ENCODE results near the gene JAK1. TPM values are rescaled to one million over a fixed set of nuclear protein-coding genes. Genes with fewer than 3 reads are reported as not detected.

Gene JAK1
- total RNA-seq, 1 donor from 2014 or later = 80.7 TPM

DNA sequence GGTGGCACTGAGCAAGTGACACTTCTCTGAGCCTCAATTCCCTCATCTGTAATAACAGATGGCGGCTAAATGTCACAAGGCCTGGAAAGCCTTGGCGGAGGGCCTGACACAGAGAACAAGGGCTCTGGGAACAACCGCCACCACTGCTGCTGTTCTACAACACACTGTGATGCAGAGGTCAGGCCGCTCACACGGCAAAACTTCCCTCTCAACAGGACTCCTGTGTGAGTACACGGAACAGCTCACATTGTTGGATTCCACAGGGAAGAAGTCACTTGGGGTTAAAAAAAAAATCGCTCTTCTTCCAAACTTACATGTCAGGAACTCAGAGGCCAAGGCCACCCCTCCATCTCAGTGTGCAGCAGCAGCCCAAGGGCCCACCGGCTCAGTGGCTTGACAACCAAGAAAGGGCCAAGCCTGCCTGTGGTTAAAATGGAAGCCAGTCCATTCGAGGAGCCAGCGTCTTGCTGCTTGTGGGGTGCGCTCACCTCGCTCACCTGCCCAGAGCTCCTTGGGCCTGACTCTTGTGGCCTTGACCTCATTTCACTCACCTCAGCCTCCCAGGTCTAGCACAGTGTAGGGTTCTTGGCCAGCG lies 120.4 kb downstream of the JAK1 start:
- no peak for TF ChIP-seq EZH2 (IDR thresholded peaks at IDR 0.05; ENCODE audit: insufficient read depth, low read length)
- TF ChIP-seq, protein P1, sequence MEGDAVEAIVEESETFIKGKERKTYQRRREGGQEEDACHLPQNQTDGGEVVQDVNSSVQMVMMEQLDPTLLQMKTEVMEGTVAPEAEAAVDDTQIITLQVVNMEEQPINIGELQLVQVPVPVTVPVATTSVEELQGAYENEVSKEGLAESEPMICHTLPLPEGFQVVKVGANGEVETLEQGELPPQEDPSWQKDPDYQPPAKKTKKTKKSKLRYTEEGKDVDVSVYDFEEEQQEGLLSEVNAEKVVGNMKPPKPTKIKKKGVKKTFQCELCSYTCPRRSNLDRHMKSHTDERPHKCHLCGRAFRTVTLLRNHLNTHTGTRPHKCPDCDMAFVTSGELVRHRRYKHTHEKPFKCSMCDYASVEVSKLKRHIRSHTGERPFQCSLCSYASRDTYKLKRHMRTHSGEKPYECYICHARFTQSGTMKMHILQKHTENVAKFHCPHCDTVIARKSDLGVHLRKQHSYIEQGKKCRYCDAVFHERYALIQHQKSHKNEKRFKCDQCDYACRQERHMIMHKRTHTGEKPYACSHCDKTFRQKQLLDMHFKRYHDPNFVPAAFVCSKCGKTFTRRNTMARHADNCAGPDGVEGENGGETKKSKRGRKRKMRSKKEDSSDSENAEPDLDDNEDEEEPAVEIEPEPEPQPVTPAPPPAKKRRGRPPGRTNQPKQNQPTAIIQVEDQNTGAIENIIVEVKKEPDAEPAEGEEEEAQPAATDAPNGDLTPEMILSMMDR (IDR thresholded peaks at IDR 0.05; ENCODE audit: insufficient read depth, low read depth, low read length) = no peak
- H3K4me2 ChIP-seq (ENCODE audit: low read length) = no peak overlapping the region
- Mint-ChIP-seq H3K27me3 (ENCODE audit: low read depth, unreplicated experiment) (no peaks in the 10 kb centered on the region), H3K36me3 (ENCODE audit: low read depth, unreplicated experiment) (peaks cover 45% of the 10 kb centered on the region), H3K27ac (ENCODE audit: unreplicated experiment) (no peak overlapping the region), H3K9me3 (ENCODE audit: unreplicated experiment) (no peaks in the 10 kb centered on the region), H3K4me3 (ENCODE audit: unreplicated experiment) (no peak overlapping the region), H3K4me1 (ENCODE audit: low read depth, unreplicated experiment) (no peaks in the 10 kb centered on the region)
- no peaks in the 10 kb centered on the region for H3K27me3 ChIP-seq (ENCODE audit: insufficient read depth, low read length)
- H3K27ac ChIP-seq (ENCODE audit: low read depth, low read length) = peak overlapping the region; percentile 19
- peaks cover 18% of the 10 kb centered on the region for H3K36me3 ChIP-seq (ENCODE audit: insufficient read depth, low read length)
- no peak overlapping the region for H3K4me3 ChIP-seq (ENCODE audit: insufficient read depth, low read depth, low read length)
- H3K4me1 ChIP-seq (ENCODE audit: insufficient read depth, low read length) = no peaks in the 10 kb centered on the region
- no peak for FAIRE-seq
- no peaks in the 10 kb centered on the region for H4K20me1 ChIP-seq (ENCODE audit: insufficient read depth, low read length)
- DNase-seq (ENCODE audit: low read depth) = no peak
- no peaks in the 10 kb centered on the region for H3K79me2 ChIP-seq (ENCODE audit: insufficient read depth, low read length)
- H3K9me3 ChIP-seq (ENCODE audit: insufficient read depth, low read depth, low read length) = no peaks in the 10 kb centered on the region
- no peak overlapping the region for H2AFZ ChIP-seq (ENCODE audit: low read depth, low read length)
- H3K9ac ChIP-seq (ENCODE audit: low read length) = no peak overlapping the region

DNA sequence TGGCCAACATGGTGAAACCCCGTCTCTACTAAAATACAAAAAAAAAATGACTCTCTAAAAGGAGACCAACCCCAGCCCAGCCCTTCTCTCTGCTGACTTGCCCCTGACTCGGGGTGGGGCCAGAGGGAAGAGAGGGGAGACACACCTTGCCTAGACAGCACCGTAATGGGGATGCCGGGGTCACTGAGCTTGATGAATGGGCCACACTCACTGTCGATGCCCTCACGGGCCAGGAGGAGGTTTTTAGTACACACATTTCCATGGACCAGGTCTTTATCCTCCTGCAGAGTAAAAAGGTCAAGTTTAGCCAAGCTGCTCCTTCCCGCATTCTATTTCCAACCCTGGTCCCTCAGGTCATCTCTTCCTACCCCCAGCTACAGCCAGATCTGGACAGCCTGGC lies 121.7 kb downstream of the JAK1 start:
- FAIRE-seq = no peak

DNA sequence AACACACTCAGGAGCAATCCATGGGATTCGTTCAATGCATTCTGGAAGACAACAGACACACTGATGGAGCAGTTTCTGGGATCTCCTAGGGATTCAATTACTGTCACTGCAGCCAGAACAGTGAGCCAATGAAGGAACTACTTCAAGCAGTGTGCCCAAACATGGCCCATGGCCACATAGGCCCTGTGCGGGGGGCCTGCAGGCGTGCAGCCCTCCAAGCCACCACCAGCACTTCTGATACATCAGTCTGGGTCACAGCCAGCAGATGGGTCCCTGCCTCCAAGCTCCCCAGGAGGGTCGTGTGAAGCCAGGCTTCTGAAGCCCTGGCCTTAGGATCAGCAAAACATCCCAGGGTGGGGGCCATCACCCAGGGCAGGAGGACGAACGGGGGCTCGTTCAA lies 122.2 kb downstream of the JAK1 start:
- Histone ChIP-seq H3K4me2 (ENCODE audit: low read length) (no peak overlapping the region), H2AFZ (ENCODE audit: low read depth, low read length) (no peak overlapping the region), H3K4me1 (ENCODE audit: insufficient read depth, low read length) (no peaks in the 10 kb centered on the region), H3K4me3 (ENCODE audit: insufficient read depth, low read depth, low read length) (no peak overlapping the region), H3K36me3 (ENCODE audit: insufficient read depth, low read length) (peaks cover 21% of the 10 kb centered on the region), H3K9me3 (ENCODE audit: insufficient read depth, low read depth, low read length) (no peaks in the 10 kb centered on the region), H4K20me1 (ENCODE audit: insufficient read depth, low read length) (no peaks in the 10 kb centered on the region), H3K27me3 (ENCODE audit: insufficient read depth, low read length) (no peaks in the 10 kb centered on the region), H3K79me2 (ENCODE audit: insufficient read depth, low read length) (no peaks in the 10 kb centered on the region), H3K9ac (ENCODE audit: low read length) (no peak overlapping the region), H3K27ac (ENCODE audit: low read depth, low read length) (no peak overlapping the region)
- no peaks in the 10 kb centered on the region for H3K27me3 Mint-ChIP-seq (ENCODE audit: low read depth, unreplicated experiment)
- H3K4me3 Mint-ChIP-seq (ENCODE audit: unreplicated experiment) = no peak overlapping the region
- no peak for TF ChIP-seq EZH2 (IDR thresholded peaks at IDR 0.05; ENCODE audit: insufficient read depth, low read length)
- TF ChIP-seq, protein P1 (IDR thresholded peaks at IDR 0.05; ENCODE audit: insufficient read depth, low read depth, low read length) = no peak
- peaks cover 51% of the 10 kb centered on the region for H3K36me3 Mint-ChIP-seq (ENCODE audit: low read depth, unreplicated experiment)
- H3K27ac Mint-ChIP-seq (ENCODE audit: unreplicated experiment) = no peak overlapping the region
- FAIRE-seq (no peak), DNase-seq (ENCODE audit: low read depth) (no peak)
- H3K9me3 Mint-ChIP-seq (ENCODE audit: unreplicated experiment) = no peaks in the 10 kb centered on the region
- H3K4me1 Mint-ChIP-seq (ENCODE audit: low read depth, unreplicated experiment) = no peaks in the 10 kb centered on the region

More for the DNA sequence above, 121.7 kb downstream of the JAK1 start:
- Histone ChIP-seq H3K27me3 (ENCODE audit: insufficient read depth, low read length) (no peaks in the 10 kb centered on the region), H3K27ac (ENCODE audit: low read depth, low read length) (no peak overlapping the region), H3K9ac (ENCODE audit: low read length) (no peak overlapping the region), H3K4me3 (ENCODE audit: insufficient read depth, low read depth, low read length) (no peak overlapping the region), H4K20me1 (ENCODE audit: insufficient read depth, low read length) (no peaks in the 10 kb centered on the region), H3K4me1 (ENCODE audit: insufficient read depth, low read length) (no peaks in the 10 kb centered on the region), H3K9me3 (ENCODE audit: insufficient read depth, low read depth, low read length) (no peaks in the 10 kb centered on the region), H3K79me2 (ENCODE audit: insufficient read depth, low read length) (no peaks in the 10 kb centered on the region), H3K36me3 (ENCODE audit: insufficient read depth, low read length) (peaks cover 17% of the 10 kb centered on the region), H2AFZ (ENCODE audit: low read depth, low read length) (no peak overlapping the region), H3K4me2 (ENCODE audit: low read length) (no peak overlapping the region)
- Mint-ChIP-seq H3K36me3 (ENCODE audit: low read depth, unreplicated experiment) (peaks cover 51% of the 10 kb centered on the region), H3K4me1 (ENCODE audit: low read depth, unreplicated experiment) (no peaks in the 10 kb centered on the region), H3K4me3 (ENCODE audit: unreplicated experiment) (no peak overlapping the region), H3K27ac (ENCODE audit: unreplicated experiment) (no peak overlapping the region), H3K9me3 (ENCODE audit: unreplicated experiment) (no peaks in the 10 kb centered on the region), H3K27me3 (ENCODE audit: low read depth, unreplicated experiment) (no peaks in the 10 kb centered on the region)
- TF ChIP-seq EZH2 (IDR thresholded peaks at IDR 0.05; ENCODE audit: insufficient read depth, low read length) = no peak
- TF ChIP-seq, protein P1 (IDR thresholded peaks at IDR 0.05; ENCODE audit: insufficient read depth, low read depth, low read length) = no peak
- DNase-seq (ENCODE audit: low read depth) = no peak
